Hepatocyte (in vitro differentiated cells): ENCODE results near the gene KRT83.

Experiments
- CTCF ChIP-seq: fragments of 200-600 bp; sonication (generic); IDR thresholded peaks from 2 replicates; pipeline ENCODE4 v1.5.1; 2016; ENCODE audit warnings: antibody characterized with exemption, mild to moderate bottlenecking; ENCODE audit not compliant: poor library complexity
- EZH2phosphoT487 ChIP-seq: fragments of 200-600 bp; sonication (generic); IDR thresholded peaks from one replicate; pipeline ENCODE4 v1.6.1; 2018; ENCODE audit warnings: antibody characterized with exemption, mild to moderate bottlenecking, low read depth, moderate library complexity; ENCODE audit not compliant: unreplicated experiment, severe bottlenecking

- TF ChIP-seq CTCF (no peak), EZH2phosphoT487 (no peak)
Observed at GRCh38 chr12:52331833-52332232, 10.6 kb upstream of the KRT83 start.
